SK-N-SH (cell line): Measurements from ENCODE around the gene IQUB. TPM values are rescaled to one million over a fixed set of nuclear protein-coding genes. Genes with fewer than 3 reads are reported as not detected.

Experiments
- CTCF ChIA-PET: fragments of 300-600, 350-600 bp; formaldehyde crosslinking; extraction: SDS; loops from one replicate; lab custom pipeline; 2021; lab: Yijun Ruan, JAX
- POLR2A ChIA-PET: fragments of 350-600 bp; sonication (Branson Sonifier 250); formaldehyde crosslinking; extraction: SDS; loops from one replicate; lab custom pipeline; 2020; ENCODE audit warnings: antibody characterized with exemption, inconsistent platforms; lab: Yijun Ruan, JAX
- DNase-seq: peaks from one replicate; pipeline ENCODE4 v3.0.0; 2012
- H2AFZ ChIP-seq: fragments of 200-600 bp; sonication (generic); 2 replicates; pipeline ENCODE4 v1.8.1; 2016; ENCODE audit warnings: antibody characterized with exemption, mild to moderate bottlenecking, low read depth
- H3F3A ChIP-seq: fragments of 200-600 bp; sonication (generic); replicated peaks from 2 replicates; pipeline ENCODE3; 2016; ENCODE audit warnings: antibody characterized with exemption, mild to moderate bottlenecking; ENCODE audit not compliant: insufficient read depth
- H3K27ac ChIP-seq, 2 experiments: fragments of 200-500 bp in 1 of 2; fragments of 200-600 bp in 1 of 2; sonication (Bioruptor generic) in 1 of 2; sonication (generic), shearing (Covaris generic) in 1 of 2; 2 replicates each; pipeline versions ENCODE4 v1.5.1 to v1.6.1; 2014 to 2016; ENCODE audit warnings: low read depth in 2 of 2, inconsistent platforms in 1 of 2, low read length in 1 of 2, mild to moderate bottlenecking in 1 of 2, mixed read lengths in 1 of 2
- H3K27me3 ChIP-seq: fragments of 200-600 bp; sonication (generic), shearing (Covaris generic); 2 replicates; pipeline ENCODE4 v1.6.1; 2016; ENCODE audit warnings: mixed run types; ENCODE audit not compliant: insufficient read depth
- H3K36me3 ChIP-seq, 2 experiments: fragments of 200-500 bp in 1 of 2; fragments of 200-600 bp in 1 of 2; sonication (Bioruptor generic) in 1 of 2; sonication (generic) in 1 of 2; replicated peaks in 1 of 2; 2 replicates each; pipeline versions ENCODE3 to v1.5.1; 2014 to 2016; ENCODE audit warnings: low read length in 1 of 2, mild to moderate bottlenecking in 1 of 2; ENCODE audit not compliant: insufficient read depth in 2 of 2, control insufficient read depth in 1 of 2
- H3K4me1 ChIP-seq, 2 experiments: fragments of 200-500 bp in 1 of 2; fragments of 200-600 bp in 1 of 2; sonication (Bioruptor generic) in 1 of 2; sonication (generic), shearing (Covaris generic) in 1 of 2; 2 replicates each; pipeline versions ENCODE4 v1.5.1 to v1.6.1; 2014 to 2016; ENCODE audit warnings: low read depth in 1 of 2, low read length in 1 of 2, mixed run types in 1 of 2; ENCODE audit not compliant: insufficient read depth in 2 of 2, control insufficient read depth in 1 of 2
- H3K4me2 ChIP-seq: fragments of 200-600 bp; sonication (generic), shearing (Covaris generic); 2 replicates; pipeline ENCODE4 v1.6.1; 2017; ENCODE audit warnings: mixed run types
- H3K4me3 ChIP-seq, 2 experiments: fragments of 200-500 bp in 1 of 2; fragments of 200-600 bp in 1 of 2; sonication (Bioruptor generic) in 1 of 2; sonication (generic), shearing (Covaris generic) in 1 of 2; 2 replicates each; pipeline versions ENCODE4 v1.5.1 to v1.8.1; 2014 to 2016; ENCODE audit warnings: low read depth in 2 of 2, inconsistent platforms in 1 of 2, low read length in 1 of 2, mild to moderate bottlenecking in 1 of 2, mixed read lengths in 1 of 2, moderate library complexity in 1 of 2
- H3K79me2 ChIP-seq: fragments of 200-600 bp; sonication (generic); 2 replicates; pipeline ENCODE4 v1.8.1; 2017; ENCODE audit warnings: mild to moderate bottlenecking; ENCODE audit not compliant: insufficient read depth
- H3K9ac ChIP-seq: fragments of 200-600 bp; sonication (generic); 2 replicates; pipeline ENCODE4 v1.6.1; 2017; ENCODE audit warnings: mixed run types
- H3K9me2 ChIP-seq: fragments of 200-600 bp; sonication (generic); 2 replicates; pipeline ENCODE4 v1.6.1; 2017; ENCODE audit warnings: mixed run types
- H3K9me3 ChIP-seq: fragments of 200-600 bp; sonication (generic); 2 replicates; pipeline ENCODE4 v1.6.1; 2017; ENCODE audit warnings: mixed run types, mild to moderate bottlenecking, moderate library complexity
- H4K20me1 ChIP-seq: fragments of 200-600 bp; sonication (generic); 2 replicates; pipeline ENCODE4 v1.6.1; 2017; ENCODE audit warnings: mild to moderate bottlenecking, mixed run types; ENCODE audit not compliant: insufficient read depth
- EZH2phosphoT487 ChIP-seq: fragments of 200-600 bp; sonication (generic); IDR thresholded peaks from 2 replicates; pipeline ENCODE4 v1.6.1; 2017; ENCODE audit warnings: low read depth, mixed run types, mild to moderate bottlenecking, antibody characterized with exemption, moderate library complexity, borderline replicate concordance
- FOSL2 ChIP-seq: IDR thresholded peaks from 2 replicates; pipeline ENCODE4 v1.4.0; 2012; ENCODE audit warnings: low read depth, mild to moderate bottlenecking, moderate library complexity, borderline replicate concordance
- FOXJ3 ChIP-seq: sonication (generic); formaldehyde crosslinking; IDR thresholded peaks from 2 replicates; pipeline ENCODE4 v1.5.1; 2020; ENCODE audit warnings: mild to moderate bottlenecking, missing genetic modification reagents
- FOXM1 ChIP-seq: IDR thresholded peaks from 2 replicates; pipeline ENCODE4 v1.4.0; 2012; ENCODE audit warnings: low read depth, mild to moderate bottlenecking
- JUND ChIP-seq: IDR thresholded peaks from 2 replicates; pipeline ENCODE4 v1.4.0; 2012
- NFIC ChIP-seq: IDR thresholded peaks from 2 replicates; pipeline ENCODE4 v1.4.0; 2012; ENCODE audit warnings: borderline replicate concordance
- NRF1 ChIP-seq: IDR thresholded peaks from 2 replicates; pipeline ENCODE4 v1.6.1; 2012; ENCODE audit warnings: low read depth, mild to moderate bottlenecking, low read length
- RAD21 ChIP-seq: IDR thresholded peaks from 2 replicates; pipeline ENCODE4 v1.6.1; 2012; ENCODE audit warnings: mild to moderate bottlenecking, low read length
- RCOR1 ChIP-seq: fragments of 150-350 bp; IDR thresholded peaks from 2 replicates; pipeline ENCODE4 v1.6.1; 2017; ENCODE audit warnings: antibody characterized with exemption, low read length
- RFX5 ChIP-seq: IDR thresholded peaks from 2 replicates; pipeline ENCODE4 v1.6.1; 2012; ENCODE audit warnings: mild to moderate bottlenecking, improper control_type of control experiment, low read length
- RXRA ChIP-seq: IDR thresholded peaks from 2 replicates; pipeline ENCODE4 v1.4.0; 2012; ENCODE audit warnings: low read depth, mild to moderate bottlenecking, borderline replicate concordance
- SIN3A ChIP-seq: IDR thresholded peaks from 2 replicates; pipeline ENCODE4 v1.6.1; 2012; ENCODE audit warnings: low read depth, mild to moderate bottlenecking, low read length, moderate library complexity, borderline replicate concordance
- SMC3 ChIP-seq: IDR thresholded peaks from 2 replicates; pipeline ENCODE4 v1.6.1; 2012; ENCODE audit warnings: low read depth, low read length, improper control_type of control experiment
- TEAD4 ChIP-seq: IDR thresholded peaks from 2 replicates; pipeline ENCODE4 v1.4.0; 2012; ENCODE audit warnings: mild to moderate bottlenecking, borderline replicate concordance; ENCODE audit not compliant: insufficient read depth
- WGBS: methylation state at CpG from one replicate; pipeline ENCODE4 v1.1.6; 2017; ENCODE audit warnings: low lambda C conversion rate; 5-methylcytosine and 5-hydroxymethylcytosine counted together
- polyA plus RNA-seq, 3 experiments: library from polyadenylated mRNA; depleted of rRNA; stranded (reverse); fragments of >200 nt; gene quantifications; 2 replicates each; pipeline ENCODE4 v1.2.3, GENCODE V29; 2012
- TF ChIP-seq, protein P1 (sequence below): IDR thresholded peaks from 2 replicates; pipeline ENCODE4 v1.4.0; 2012; ENCODE audit warnings: low read depth, borderline replicate concordance
- TF ChIP-seq, protein P2 (sequence below): IDR thresholded peaks from 2 replicates; pipeline ENCODE4 v1.4.0; 2012; ENCODE audit warnings: low read depth, borderline replicate concordance

Gene IQUB
- polyA plus RNA-seq, 1 of the 3 experiments (the other 2 are of a cell fraction), result 0.10 TPM

DNA sequence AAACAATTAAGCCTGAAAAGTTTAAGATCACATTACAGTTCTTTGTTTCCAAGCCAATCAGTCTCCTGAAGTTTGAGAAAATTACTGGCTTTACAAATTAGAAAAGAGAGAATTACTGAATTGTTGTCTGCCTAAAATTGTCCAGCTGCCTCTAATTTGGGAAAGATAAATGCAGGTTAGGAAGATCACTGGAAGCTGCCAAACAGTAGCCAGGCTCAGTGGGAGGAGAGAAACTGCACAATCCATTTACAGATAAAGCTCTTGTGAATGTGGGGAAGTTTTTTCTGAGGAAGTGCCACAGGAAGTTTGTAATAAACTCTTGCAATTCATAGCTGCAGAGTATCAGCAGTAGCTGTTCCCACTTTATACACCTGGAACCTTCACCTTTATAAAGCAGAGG is 100.7 kb downstream of the IQUB start (continued):
- TF ChIP-seq, protein P1, sequence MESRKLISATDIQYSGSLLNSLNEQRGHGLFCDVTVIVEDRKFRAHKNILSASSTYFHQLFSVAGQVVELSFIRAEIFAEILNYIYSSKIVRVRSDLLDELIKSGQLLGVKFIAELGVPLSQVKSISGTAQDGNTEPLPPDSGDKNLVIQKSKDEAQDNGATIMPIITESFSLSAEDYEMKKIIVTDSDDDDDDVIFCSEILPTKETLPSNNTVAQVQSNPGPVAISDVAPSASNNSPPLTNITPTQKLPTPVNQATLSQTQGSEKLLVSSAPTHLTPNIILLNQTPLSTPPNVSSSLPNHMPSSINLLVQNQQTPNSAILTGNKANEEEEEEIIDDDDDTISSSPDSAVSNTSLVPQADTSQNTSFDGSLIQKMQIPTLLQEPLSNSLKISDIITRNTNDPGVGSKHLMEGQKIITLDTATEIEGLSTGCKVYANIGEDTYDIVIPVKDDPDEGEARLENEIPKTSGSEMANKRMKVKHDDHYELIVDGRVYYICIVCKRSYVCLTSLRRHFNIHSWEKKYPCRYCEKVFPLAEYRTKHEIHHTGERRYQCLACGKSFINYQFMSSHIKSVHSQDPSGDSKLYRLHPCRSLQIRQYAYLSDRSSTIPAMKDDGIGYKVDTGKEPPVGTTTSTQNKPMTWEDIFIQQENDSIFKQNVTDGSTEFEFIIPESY, result no peak
- TF ChIP-seq JUND (no peak), RXRA (no peak), FOXM1 (no peak), SIN3A (no peak), EZH2phosphoT487 (no peak), NRF1 (no peak), FOXJ3 (CRISPR knock-in tag) (peak; percentile 44; the same call in 1 of the 2 replicates), RAD21 (peak; percentile 13; the same call in 1 of the 2 replicates), FOSL2 (no peak), RFX5 (no peak), SMC3 (no peak)
- TF ChIP-seq, protein P2, sequence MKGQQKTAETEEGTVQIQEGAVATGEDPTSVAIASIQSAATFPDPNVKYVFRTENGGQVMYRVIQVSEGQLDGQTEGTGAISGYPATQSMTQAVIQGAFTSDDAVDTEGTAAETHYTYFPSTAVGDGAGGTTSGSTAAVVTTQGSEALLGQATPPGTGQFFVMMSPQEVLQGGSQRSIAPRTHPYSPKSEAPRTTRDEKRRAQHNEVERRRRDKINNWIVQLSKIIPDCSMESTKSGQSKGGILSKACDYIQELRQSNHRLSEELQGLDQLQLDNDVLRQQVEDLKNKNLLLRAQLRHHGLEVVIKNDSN, result no peak

DNA sequence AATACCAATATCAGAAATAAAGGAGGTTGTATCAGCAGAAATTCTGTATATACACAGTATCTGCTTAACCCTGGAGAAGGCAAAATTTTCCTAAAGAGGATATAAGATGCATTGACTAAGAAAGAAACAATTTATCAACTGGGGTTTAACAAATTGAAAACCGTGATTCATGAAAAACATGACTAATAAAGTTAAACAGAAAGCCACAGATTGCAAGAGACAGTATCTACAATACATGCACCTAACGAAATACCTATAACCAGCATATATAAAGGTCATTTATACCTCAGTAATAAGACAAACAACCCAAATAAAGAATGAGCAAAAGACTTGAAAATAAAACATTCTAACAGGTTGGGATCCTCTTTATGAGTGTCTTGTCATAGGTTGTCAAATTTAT is 101.8 kb downstream of the IQUB start:
- Histone ChIP-seq H3K27ac (no peak overlapping the region), H3K9ac (no peak overlapping the region), H3K9me2 (no peaks in the 10 kb centered on the region), H4K20me1 (no peaks in the 10 kb centered on the region), H3K9me3 (no peaks in the 10 kb centered on the region), H3K4me2 (no peak overlapping the region), H2AFZ (no peak overlapping the region), H3K27me3 (no peaks in the 10 kb centered on the region), H3F3A (no peaks in the 10 kb centered on the region), H3K4me1 (peaks cover 0 to 8% of the 10 kb centered on the region in 2 experiments; a peak in 2 of 4 replicates), H3K4me3 (no peak overlapping the region), H3K79me2 (no peaks in the 10 kb centered on the region), H3K36me3 (no peaks in the 10 kb centered on the region)
- POLR2A ChIA-PET, result no interaction called here
- 20% methylated on average over 2 of the region's 2 CpGs for WGBS
- CTCF ChIA-PET, result interaction anchor here (0.7 to 1.2 kb wide), 2 partner anchors 27 to 1336 kb away, joined by 3 to 4 read pairs; no protein-coding TSS in a partner anchor
- TF ChIP-seq TEAD4, result no peak
- no peak for TF ChIP-seq JUND
- TF ChIP-seq NFIC, result no peak
- TF ChIP-seq RCOR1, result no peak
- TF ChIP-seq, protein P2, result no peak
- TF ChIP-seq RAD21, result no peak
- DNase-seq, result no peak
